ENCODE measurements around the gene TXNDC16.

GRCh38 chr14:52558688-52559087 lies 6.4 kb upstream of the TXNDC16 start:
- TF ChIP-seq, protein P1, sequence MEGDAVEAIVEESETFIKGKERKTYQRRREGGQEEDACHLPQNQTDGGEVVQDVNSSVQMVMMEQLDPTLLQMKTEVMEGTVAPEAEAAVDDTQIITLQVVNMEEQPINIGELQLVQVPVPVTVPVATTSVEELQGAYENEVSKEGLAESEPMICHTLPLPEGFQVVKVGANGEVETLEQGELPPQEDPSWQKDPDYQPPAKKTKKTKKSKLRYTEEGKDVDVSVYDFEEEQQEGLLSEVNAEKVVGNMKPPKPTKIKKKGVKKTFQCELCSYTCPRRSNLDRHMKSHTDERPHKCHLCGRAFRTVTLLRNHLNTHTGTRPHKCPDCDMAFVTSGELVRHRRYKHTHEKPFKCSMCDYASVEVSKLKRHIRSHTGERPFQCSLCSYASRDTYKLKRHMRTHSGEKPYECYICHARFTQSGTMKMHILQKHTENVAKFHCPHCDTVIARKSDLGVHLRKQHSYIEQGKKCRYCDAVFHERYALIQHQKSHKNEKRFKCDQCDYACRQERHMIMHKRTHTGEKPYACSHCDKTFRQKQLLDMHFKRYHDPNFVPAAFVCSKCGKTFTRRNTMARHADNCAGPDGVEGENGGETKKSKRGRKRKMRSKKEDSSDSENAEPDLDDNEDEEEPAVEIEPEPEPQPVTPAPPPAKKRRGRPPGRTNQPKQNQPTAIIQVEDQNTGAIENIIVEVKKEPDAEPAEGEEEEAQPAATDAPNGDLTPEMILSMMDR (tag by site-specific recombination; IDR thresholded peaks at IDR 0.05): no peak
- no peak for TF ChIP-seq ZEB2 (tag by site-specific recombination; IDR thresholded peaks at IDR 0.05)

Measured in HEK293 (cell line).